GM19372 (cell line): ENCODE data around the gene MEIS1.

ENCODE experiments used
- ATAC-seq: cut with Tn5 transposase; IDR thresholded peaks from one replicate; pipeline ENCODE4 v1.9.1; 2021; ENCODE audit warnings: mild to moderate bottlenecking, low read depth, moderate library complexity; ENCODE audit not compliant: unreplicated experiment

Gene MEIS1

GRCh38 chr2:66604326-66604725 lies 169.4 kb downstream of the MEIS1 start:
- no peak for ATAC-seq

- ATAC-seq: no peak
These were observed 170.1 kb downstream of the MEIS1 start for GRCh38 chr2:66604976-66605375.

GRCh38 chr2:66607152-66607551 lies 172.2 kb downstream of the MEIS1 start:
- no peak for ATAC-seq
